ENCODE results near the gene LRRC47. TPM values are rescaled to one million over a fixed set of nuclear protein-coding genes. Genes with fewer than 3 reads are reported as not detected.
A peak's percentile ranks its signal among the peaks of the same experiment; 100 is the strongest.

LRRC47 gene
- total and polyA plus RNA-seq, 2 of the 13 experiments (the other 11 are each of a cell fraction or from before 2014, with no cell fraction given): 18.3 to 52.5 TPM

GRCh38 chr1:3828391-3828790, 32.1 kb upstream of the LRRC47 start (continued):
- TF ChIP-seq, protein P1, sequence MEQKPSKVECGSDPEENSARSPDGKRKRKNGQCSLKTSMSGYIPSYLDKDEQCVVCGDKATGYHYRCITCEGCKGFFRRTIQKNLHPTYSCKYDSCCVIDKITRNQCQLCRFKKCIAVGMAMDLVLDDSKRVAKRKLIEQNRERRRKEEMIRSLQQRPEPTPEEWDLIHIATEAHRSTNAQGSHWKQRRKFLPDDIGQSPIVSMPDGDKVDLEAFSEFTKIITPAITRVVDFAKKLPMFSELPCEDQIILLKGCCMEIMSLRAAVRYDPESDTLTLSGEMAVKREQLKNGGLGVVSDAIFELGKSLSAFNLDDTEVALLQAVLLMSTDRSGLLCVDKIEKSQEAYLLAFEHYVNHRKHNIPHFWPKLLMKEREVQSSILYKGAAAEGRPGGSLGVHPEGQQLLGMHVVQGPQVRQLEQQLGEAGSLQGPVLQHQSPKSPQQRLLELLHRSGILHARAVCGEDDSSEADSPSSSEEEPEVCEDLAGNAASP (CRISPR knock-in tag; IDR thresholded peaks at IDR 0.05; ENCODE audit: borderline replicate concordance): no peak
- no peak for TF ChIP-seq ZNF496 (CRISPR knock-in tag; IDR thresholded peaks at IDR 0.05; ENCODE audit: insufficient replicate concordance)

GRCh38 chr1:3827813-3828307, 31.6 kb upstream of the LRRC47 start:
- Histone ChIP-seq H3K4me3 (replicated peaks in 1 of 3; ENCODE audit: insufficient read depth in 1 of 3, low read depth in 2 of 3, low read length in 3 of 3) (no peak overlapping the region), H3K36me3 (replicated peaks in 1 of 2; ENCODE audit: control insufficient read depth in 1 of 2, insufficient read depth in 2 of 2, low read length in 2 of 2) (peaks cover 13 to 57% of the 10 kb centered on the region in 2 experiments; a peak in 4 of 5 replicates), H3K79me2 (ENCODE audit: insufficient read depth, low read length) (no peaks in the 10 kb centered on the region), H2AFZ (ENCODE audit: low read length) (no peak overlapping the region), H3K27me3 (ENCODE audit: control insufficient read depth in 1 of 2, insufficient read depth in 2 of 2, low read length in 2 of 2) (no peaks in the 10 kb centered on the region), H3K9ac (ENCODE audit: insufficient read depth, low read depth, low read length) (no peak overlapping the region), H3K4me1 (ENCODE audit: insufficient read depth, low read length) (no peaks in the 10 kb centered on the region), H3K27ac (ENCODE audit: extremely low read length, insufficient read depth, low read length) (no peak overlapping the region), H4K20me1 (ENCODE audit: insufficient read depth, low read length) (no peaks in the 10 kb centered on the region), H3K9me3 (ENCODE audit: low read length) (no peaks in the 10 kb centered on the region), H3K4me2 (ENCODE audit: low read depth, low read length) (no peak overlapping the region)
- ChIA-PET POLR2A (interaction anchor here (0.9 kb wide), 1 partner anchor 52 kb away, joined by 3 read pairs; no protein-coding TSS in a partner anchor), CTCF (ENCODE audit: low intra/inter-chr PET ratio, low total read pairs) (no interaction called here)
- BruUV-seq (replicated peaks): no TSS peak
- DNase-seq (ENCODE audit: low spot score) (no peak), FAIRE-seq (no peak), ATAC-seq (peak; percentile 58)
- in situ Hi-C loops (cut with HindIII; ENCODE audit: extremely low pct_ligation_motif_present, low pct_unique_long_range_greater_than_20kb) (no loop called here), intact Hi-C loops (cut with micrococcal nuclease; ENCODE audit: unreplicated experiment) (no loop called here)
- TF ChIP-seq ZNF772 (CRISPR knock-in tag; IDR thresholded peaks at IDR 0.05) (no peak), ZNF546 (CRISPR knock-in tag; conservative IDR thresholded peaks at IDR 0.05) (no peak), THYN1 (CRISPR knock-in tag; IDR thresholded peaks at IDR 0.05; ENCODE audit: borderline replicate concordance, low read depth) (no peak), CREB1 (IDR thresholded peaks at IDR 0.05) (no peak), CREB1 (CRISPR knock-in tag; IDR thresholded peaks at IDR 0.05) (no peak), HMG20B (CRISPR knock-in tag; conservative IDR thresholded peaks at IDR 0.05) (no peak), U2AF2 (IDR thresholded peaks at IDR 0.05; ENCODE audit: low read depth, low read length) (no peak), TEAD2 (CRISPR knock-in tag; IDR thresholded peaks at IDR 0.05) (no peak), AGO2 (optimal IDR thresholded peaks at IDR 0.05; ENCODE audit: low read depth, low read length) (peak; percentile 56), EHMT2 (IDR thresholded peaks at IDR 0.05; ENCODE audit: borderline replicate concordance, low read depth, low read length) (no peak)
- TF ChIP-seq, protein P2, sequence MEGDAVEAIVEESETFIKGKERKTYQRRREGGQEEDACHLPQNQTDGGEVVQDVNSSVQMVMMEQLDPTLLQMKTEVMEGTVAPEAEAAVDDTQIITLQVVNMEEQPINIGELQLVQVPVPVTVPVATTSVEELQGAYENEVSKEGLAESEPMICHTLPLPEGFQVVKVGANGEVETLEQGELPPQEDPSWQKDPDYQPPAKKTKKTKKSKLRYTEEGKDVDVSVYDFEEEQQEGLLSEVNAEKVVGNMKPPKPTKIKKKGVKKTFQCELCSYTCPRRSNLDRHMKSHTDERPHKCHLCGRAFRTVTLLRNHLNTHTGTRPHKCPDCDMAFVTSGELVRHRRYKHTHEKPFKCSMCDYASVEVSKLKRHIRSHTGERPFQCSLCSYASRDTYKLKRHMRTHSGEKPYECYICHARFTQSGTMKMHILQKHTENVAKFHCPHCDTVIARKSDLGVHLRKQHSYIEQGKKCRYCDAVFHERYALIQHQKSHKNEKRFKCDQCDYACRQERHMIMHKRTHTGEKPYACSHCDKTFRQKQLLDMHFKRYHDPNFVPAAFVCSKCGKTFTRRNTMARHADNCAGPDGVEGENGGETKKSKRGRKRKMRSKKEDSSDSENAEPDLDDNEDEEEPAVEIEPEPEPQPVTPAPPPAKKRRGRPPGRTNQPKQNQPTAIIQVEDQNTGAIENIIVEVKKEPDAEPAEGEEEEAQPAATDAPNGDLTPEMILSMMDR (CRISPR knock-in tag; IDR thresholded peaks at IDR 0.05): peak; percentile 16; the same call in 1 of the 2 replicates
- WGBS (ENCODE audit: low lambda C conversion rate): 95% methylated on average over 5 of the region's 14 CpGs
